GM06990 (cell line): Measurements from ENCODE around the gene HBB.

Source experiments
- DNase-seq: peaks from one replicate; pipeline ENCODE4 v3.0.0-alpha.2; 2011; ENCODE audit not compliant: insufficient read length; ENCODE audit errors: extremely low read depth
- H3K27me3 ChIP-seq: replicated peaks from 2 replicates; pipeline ENCODE4 v1.6.0; 2011; ENCODE audit warnings: low read length; ENCODE audit not compliant: control insufficient read depth, insufficient read depth
- H3K36me3 ChIP-seq: 2 replicates; pipeline ENCODE4 v1.5.1; 2011; ENCODE audit warnings: low read length; ENCODE audit not compliant: control insufficient read depth, insufficient read depth
- H3K4me3 ChIP-seq: replicated peaks from 2 replicates; pipeline ENCODE4 v1.5.1; 2011; ENCODE audit warnings: low read depth, mild to moderate bottlenecking, control low read depth, low read length
- CTCF ChIP-seq: IDR thresholded peaks from 2 replicates; pipeline ENCODE4 v1.5.1; 2011; ENCODE audit warnings: low read length, control low read depth, mild to moderate bottlenecking, inconsistent platforms; ENCODE audit not compliant: insufficient read depth, poor library complexity, severe bottlenecking

Gene HBB

GRCh38 chr11:5225480-5225871 lies 1.4 kb downstream of the HBB start:
- no peak for TF ChIP-seq CTCF
- H3K36me3 ChIP-seq, result no peaks in the 10 kb centered on the region

GRCh38 chr11:5224538-5225479 lies 2.1 kb downstream of the HBB start:
- no peak for DNase-seq
- Histone ChIP-seq H3K27me3 (no peaks in the 10 kb centered on the region), H3K4me3 (no peak overlapping the region), H3K36me3 (no peaks in the 10 kb centered on the region)
- TF ChIP-seq CTCF, result no peak

More at GRCh38 chr11:5225480-5225871, 1.4 kb downstream of the HBB start:
- H3K27me3 ChIP-seq, result no peaks in the 10 kb centered on the region
- H3K4me3 ChIP-seq, result no peak overlapping the region
- DNase-seq, result no peak

GRCh38 chr11:5223686-5224085 lies 3.2 kb downstream of the HBB start:
- no peak for TF ChIP-seq CTCF

GRCh38 chr11:5223146-5223545 lies 3.7 kb downstream of the HBB start:
- Histone ChIP-seq H3K4me3 (no peak overlapping the region), H3K27me3 (no peaks in the 10 kb centered on the region), H3K36me3 (no peaks in the 10 kb centered on the region)
- no peak for DNase-seq
- no peak for TF ChIP-seq CTCF

More at GRCh38 chr11:5223686-5224085, 3.2 kb downstream of the HBB start:
- Histone ChIP-seq H3K4me3 (no peak overlapping the region), H3K27me3 (no peaks in the 10 kb centered on the region), H3K36me3 (no peaks in the 10 kb centered on the region)
- no peak for DNase-seq

- TF ChIP-seq CTCF, result no peak
Measured at GRCh38 chr11:5210376-5210885, 16.4 kb downstream of the HBB start.

GRCh38 chr11:5204787-5205186 lies 22.1 kb downstream of the HBB start:
- no peak overlapping the region for H3K4me3 ChIP-seq
- no peak for DNase-seq
- H3K27me3 ChIP-seq, result no peaks in the 10 kb centered on the region
- peak; percentile 47 for TF ChIP-seq CTCF
- no peaks in the 10 kb centered on the region for H3K36me3 ChIP-seq

More at GRCh38 chr11:5210376-5210885, 16.4 kb downstream of the HBB start:
- DNase-seq, result no peak
- Histone ChIP-seq H3K36me3 (no peaks in the 10 kb centered on the region), H3K27me3 (no peaks in the 10 kb centered on the region; the same call in 1 of the 2 replicates), H3K4me3 (no peak overlapping the region)
